HK-2 (cell line): ENCODE measurements around the gene RPUSD1.
"Not testable (repeated sequence)": the region's sequence is repeated elsewhere in the genome, so short reads cannot be mapped to it uniquely, and the experiment has no call there.

Source experiments
- DNase-seq: peaks from one replicate; pipeline ENCODE4 v3.0.0-alpha.2; 2018; ENCODE audit not compliant: unreplicated experiment

RPUSD1 gene

DNA sequence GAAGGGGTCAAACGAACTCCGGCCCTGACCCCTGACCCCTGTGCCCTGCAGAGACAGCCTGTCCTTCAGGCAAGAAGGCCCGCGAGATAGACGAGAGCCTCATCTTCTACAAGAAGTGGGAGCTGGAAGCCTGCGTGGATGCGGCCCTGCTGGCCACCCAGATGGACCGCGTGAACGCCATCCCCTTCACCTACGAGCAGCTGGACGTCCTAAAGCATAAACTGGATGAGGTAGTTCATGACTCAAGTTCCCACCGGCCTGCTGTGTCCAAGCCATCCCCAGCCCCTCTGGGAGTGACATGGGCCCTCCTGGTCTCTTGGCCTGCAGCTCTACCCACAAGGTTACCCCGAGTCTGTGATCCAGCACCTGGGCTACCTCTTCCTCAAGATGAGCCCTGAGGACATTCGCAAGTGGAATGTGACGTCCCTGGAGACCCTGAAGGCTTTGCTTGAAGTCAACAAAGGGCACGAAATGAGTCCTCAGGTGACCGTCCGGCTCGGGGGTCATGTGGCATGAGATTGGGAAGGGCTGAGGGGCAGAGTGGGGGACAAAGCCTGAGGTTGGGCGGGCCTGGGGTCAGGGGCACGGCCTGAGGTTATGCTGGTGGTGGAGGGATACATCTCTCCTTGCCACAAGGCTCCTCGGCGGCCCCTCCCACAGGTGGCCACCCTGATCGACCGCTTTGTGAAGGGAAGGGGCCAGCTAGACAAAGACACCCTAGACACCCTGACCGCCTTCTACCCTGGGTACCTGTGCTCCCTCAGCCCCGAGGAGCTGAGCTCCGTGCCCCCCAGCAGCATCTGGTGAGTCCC lies 22.0 kb downstream of the RPUSD1 start:
- no peak for DNase-seq

GRCh38 chr16:765488-765865 lies 22.7 kb downstream of the RPUSD1 start:
- no peak for DNase-seq

GRCh38 chr16:764848-765487 lies 23.2 kb downstream of the RPUSD1 start:
- DNase-seq = no peak

- DNase-seq = no peak
These were observed 23.9 kb downstream of the RPUSD1 start for GRCh38 chr16:764184-764750.

DNA sequence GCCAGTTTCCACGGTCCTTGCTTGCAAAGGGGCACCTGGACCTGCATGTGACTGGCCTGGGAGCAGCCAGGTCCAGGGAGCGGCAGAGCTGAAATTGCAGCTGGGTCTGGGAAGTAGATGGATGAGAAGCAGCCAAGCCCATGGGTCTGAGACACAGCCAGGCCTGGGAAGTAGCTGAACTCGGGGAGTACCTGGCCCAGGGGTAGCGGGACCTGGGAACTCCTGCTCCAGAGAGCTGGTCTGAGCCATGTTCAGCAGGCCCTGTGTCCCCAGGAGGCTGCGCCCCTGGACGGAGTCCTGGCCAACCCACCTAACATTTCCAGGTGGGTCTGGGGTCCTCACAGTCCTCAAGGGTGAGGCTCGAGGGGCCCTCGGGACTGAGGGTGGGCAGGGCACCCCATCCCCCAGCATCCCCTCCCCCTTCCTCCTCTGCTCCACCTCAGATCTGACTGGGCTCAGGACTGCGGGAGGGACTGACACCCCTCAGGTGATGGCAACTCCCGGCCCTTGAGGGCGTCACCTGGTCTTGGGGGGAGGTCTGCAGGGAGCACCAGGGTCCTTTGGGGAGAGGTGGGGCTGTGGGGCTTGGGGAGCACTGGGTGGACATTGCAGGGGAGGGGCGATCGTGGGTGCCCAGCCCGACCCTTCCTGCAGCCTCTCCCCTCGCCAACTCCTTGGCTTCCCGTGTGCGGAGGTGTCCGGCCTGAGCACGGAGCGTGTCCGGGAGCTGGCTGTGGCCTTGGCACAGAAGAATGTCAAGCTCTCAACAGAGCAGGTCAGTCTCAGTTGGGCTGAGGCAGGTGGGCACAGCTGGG lies 24.6 kb downstream of the RPUSD1 start:
- no peak for DNase-seq

DNA sequence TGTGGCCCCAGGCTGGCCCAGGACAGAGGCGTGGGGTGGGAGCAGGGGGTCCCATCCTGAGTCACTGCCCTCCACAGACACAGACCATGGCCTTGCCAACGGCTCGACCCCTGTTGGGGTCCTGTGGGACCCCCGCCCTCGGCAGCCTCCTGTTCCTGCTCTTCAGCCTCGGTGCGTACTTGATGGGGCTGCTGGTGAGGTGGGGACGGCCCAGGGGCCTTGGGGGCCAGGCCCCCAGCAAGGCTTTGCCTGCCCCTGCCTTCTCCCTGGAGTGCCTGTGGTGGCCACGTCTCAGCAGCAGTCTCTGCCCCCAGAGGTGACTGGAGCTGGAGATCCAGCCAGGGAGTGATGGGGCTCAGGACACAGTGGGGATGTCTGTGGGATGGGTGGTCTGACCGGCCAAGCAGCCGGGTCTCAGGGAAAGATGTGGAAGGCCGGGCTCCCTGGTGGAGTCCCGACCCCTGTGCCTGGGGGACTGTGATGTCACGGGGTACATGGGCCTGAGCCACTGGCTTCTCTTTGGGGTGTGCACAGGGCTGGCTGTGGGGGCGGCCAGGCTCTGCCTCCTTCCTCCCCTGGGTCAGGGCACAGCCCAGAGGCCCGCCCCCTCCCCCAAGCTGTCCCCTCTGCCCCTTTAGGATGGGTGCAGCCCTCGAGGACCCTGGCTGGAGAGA lies 25.4 kb downstream of the RPUSD1 start:
- no peak for DNase-seq

- DNase-seq = no peak
These were observed 26.3 kb downstream of the RPUSD1 start for GRCh38 chr16:761625-762513.

DNA sequence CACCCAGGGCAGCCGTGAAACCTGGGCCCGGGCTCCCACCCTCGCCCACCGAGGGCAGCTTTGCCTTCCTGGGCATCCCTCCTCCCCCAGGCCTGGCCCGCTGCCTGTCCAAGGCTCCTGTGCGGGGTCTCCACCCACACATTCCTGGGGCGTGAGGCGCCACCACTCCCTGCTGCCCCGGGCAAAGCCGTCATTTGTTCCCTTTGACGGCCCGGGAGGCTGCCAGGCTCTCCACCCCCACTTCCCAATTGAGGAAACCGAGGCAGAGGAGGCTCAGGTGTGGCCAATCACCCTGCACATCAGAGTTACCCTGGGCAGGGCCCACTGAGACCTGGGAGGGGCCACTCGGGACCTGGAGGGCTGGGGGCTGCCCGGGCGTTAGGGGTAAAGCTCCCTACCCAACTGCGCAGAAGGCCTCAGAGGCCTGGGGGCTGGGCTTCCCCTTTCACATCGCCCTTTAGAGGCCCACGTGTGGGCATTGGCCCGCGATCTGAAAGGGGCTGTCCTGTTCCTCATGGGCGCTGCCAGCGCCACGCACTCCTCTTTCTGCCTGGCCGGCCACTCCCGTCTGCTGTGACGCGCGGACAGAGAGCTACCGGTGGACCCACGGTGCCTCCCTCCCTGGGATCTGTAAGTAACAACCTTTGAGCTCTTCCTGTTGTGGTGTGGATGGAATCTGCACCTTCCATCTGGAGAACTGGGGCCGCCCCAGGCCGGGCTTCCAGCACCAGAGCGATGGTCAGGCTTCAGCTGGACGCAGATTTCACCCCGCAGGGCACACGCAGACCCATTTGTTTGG lies 27.4 kb downstream of the RPUSD1 start, which contains the start of gene MSLN:
Gene MSLN (plus strand): TSS at position 190 of the 799 bp plus-strand sequence. CDS start 1,947 bp downstream, outside the sequence.
- no peak for DNase-seq

DNA sequence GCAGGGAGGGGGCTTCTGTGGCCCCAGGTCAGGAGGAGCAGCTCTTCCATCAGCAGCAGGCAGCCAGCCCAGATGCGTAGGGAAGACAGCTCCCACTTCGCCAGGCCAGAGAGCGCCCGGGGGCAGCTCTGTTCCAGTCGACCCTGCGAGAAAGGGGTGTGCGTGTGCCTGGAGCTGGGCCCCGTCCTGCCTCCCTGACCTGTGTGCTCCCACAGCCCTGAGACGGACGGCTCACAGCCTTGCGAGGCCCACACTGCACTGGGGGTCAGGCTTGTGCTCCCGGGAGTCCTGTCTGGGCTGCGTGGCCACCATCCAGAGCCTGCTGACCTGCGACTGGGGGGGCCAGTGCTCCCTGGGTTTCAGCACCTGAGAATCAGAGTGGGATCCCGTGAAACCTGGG lies 28.1 kb downstream of the RPUSD1 start:
- no peak for DNase-seq

GRCh38 chr16:759110-759910 lies 28.9 kb downstream of the RPUSD1 start:
- no peak for DNase-seq

DNA sequence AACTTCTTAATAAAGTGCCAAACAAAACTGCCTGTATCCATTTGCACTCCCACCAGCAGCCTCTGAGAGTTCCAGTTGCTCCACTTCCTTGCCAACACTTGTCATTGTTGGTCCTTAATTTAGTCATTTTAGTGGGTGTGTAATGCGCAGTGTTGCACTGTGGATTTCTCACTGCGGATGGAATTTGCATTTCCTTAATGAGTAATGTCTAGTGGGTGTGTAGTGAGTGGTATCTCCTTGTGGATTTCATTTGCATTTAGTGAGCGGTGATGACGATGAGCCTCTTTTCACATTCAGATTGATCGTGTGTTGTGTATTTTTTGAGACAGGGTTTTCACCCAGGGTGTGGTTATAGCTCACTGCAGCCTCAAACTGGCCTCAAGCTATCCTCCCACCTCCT lies 31.8 kb downstream of the RPUSD1 start:
- DNase-seq = no peak

- DNase-seq = no peak
These were observed 33.5 kb downstream of the RPUSD1 start for GRCh38 chr16:754656-755055.

DNA sequence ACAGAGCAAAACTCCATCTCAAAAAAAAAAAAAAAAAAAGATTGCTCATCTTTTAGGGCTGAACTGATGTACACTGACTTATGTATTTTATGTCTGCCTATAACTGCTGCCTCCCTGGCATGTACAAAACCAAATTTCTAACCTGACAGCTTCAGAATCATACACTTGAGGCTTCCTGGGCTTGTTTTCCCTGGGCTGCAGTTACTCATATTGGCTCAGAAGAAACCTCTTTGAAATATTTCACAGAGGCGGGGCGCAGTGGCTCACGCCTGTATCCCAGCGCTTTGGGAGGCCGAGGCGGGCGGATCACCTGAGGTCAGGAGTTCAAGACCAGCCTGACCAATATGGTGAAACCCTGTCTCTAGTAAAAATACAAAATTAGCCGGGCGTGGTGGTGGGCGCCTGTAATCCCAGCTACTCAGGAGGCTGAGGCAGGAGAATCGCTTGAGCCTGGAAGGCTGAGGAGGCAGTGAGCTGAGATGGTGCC lies 34.0 kb downstream of the RPUSD1 start:
- DNase-seq = not testable (repeated sequence)

- no peak for DNase-seq
These were observed 36.2 kb downstream of the RPUSD1 start for GRCh38 chr16:752007-752312.

GRCh38 chr16:751152-752006 lies 36.8 kb downstream of the RPUSD1 start:
- DNase-seq = no peak

DNA sequence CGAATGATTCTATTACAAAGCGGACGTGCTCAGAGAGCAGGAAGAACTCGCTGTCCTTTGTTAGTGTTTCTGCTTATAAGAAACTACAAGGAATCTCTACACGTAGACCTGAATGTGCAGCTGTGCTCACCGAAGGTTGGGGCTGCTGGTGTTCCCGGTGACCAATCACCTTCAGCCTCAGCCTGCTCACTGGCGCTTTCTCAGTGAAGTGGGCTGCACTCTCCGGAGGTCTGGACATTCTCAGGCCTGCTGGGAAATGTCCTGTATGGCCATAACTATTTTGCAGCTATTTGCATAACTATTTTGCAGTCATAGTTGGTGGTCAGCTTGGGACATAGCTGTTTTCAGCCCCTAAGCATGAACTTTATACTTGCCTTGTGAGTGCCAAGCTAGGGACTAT lies 37.7 kb downstream of the RPUSD1 start:
- DNase-seq = no peak

GRCh38 chr16:749010-749409 lies 39.2 kb downstream of the RPUSD1 start:
- no peak for DNase-seq
